ENCODE data around the gene AFF1.
A peak's percentile ranks its signal among the peaks of the same experiment; 100 is the strongest.
"Not testable (repeated sequence)": the region's sequence is repeated elsewhere in the genome, so short reads cannot be mapped to it uniquely, and the experiment has no call there.

Gene AFF1

GRCh38 chr4:86989658-86990057 lies 54.8 kb downstream of the AFF1 start:
- not testable (repeated sequence) for DNase-seq

- DNase-seq, result no peak
Measured at GRCh38 chr4:86990510-86990909, 55.7 kb downstream of the AFF1 start.

- no peak for DNase-seq
Measured at GRCh38 chr4:86991994-86992393, 57.2 kb downstream of the AFF1 start.

- no peak for DNase-seq
Measured at GRCh38 chr4:86993909-86994681, 59.3 kb downstream of the AFF1 start.

GRCh38 chr4:86994686-86995085 lies 59.9 kb downstream of the AFF1 start:
- no peak for DNase-seq

- DNase-seq, result not testable (repeated sequence)
Measured at GRCh38 chr4:86996510-86996909, 61.7 kb downstream of the AFF1 start.

GRCh38 chr4:86999136-86999643 lies 64.4 kb downstream of the AFF1 start:
- DNase-seq, result no peak

- DNase-seq, result no peak
Measured at GRCh38 chr4:87002682-87003043, 67.9 kb downstream of the AFF1 start.

GRCh38 chr4:87003266-87003665 lies 68.5 kb downstream of the AFF1 start:
- no peak for DNase-seq

- no peak for DNase-seq
Measured at GRCh38 chr4:87005369-87005689, 70.5 kb downstream of the AFF1 start.

GRCh38 chr4:87005690-87006425 lies 71.0 kb downstream of the AFF1 start:
- peak; percentile 34 for DNase-seq

GRCh38 chr4:87006426-87006675 lies 71.5 kb downstream of the AFF1 start:
- DNase-seq, result no peak

- DNase-seq, result peak; percentile 83
Measured at GRCh38 chr4:87006676-87007527, 72.1 kb downstream of the AFF1 start.

GRCh38 chr4:87007528-87008446 lies 73.0 kb downstream of the AFF1 start:
- DNase-seq, result peak; percentile 28

GRCh38 chr4:87009095-87009648 lies 74.4 kb downstream of the AFF1 start:
- no peak for DNase-seq

GRCh38 chr4:87010192-87010591 lies 75.4 kb downstream of the AFF1 start:
- no peak for DNase-seq

- DNase-seq, result no peak
Measured at GRCh38 chr4:87011340-87012034, 76.7 kb downstream of the AFF1 start.

GRCh38 chr4:87012265-87012953 lies 77.6 kb downstream of the AFF1 start:
- no peak for DNase-seq

GRCh38 chr4:87012954-87013308 lies 78.1 kb downstream of the AFF1 start:
- not testable (repeated sequence) for DNase-seq

GRCh38 chr4:87014284-87014782 lies 79.5 kb downstream of the AFF1 start:
- DNase-seq, result no peak

GRCh38 chr4:87015416-87015815 lies 80.6 kb downstream of the AFF1 start:
- no peak for DNase-seq

Measured in activated naive CD4-positive, alpha-beta T cell treated with anti-CD3 and anti-CD28 coated beads, Interleukin-2, amount 50 U/mL, for 16 hours (primary cell).